NOMO-1 treated with dmso at 0.1 percent for 144 hours (cell line): ENCODE data around the gene SAMD7.

Source experiments
- DNase-seq: peaks from one replicate; lab custom pipeline; 2025; ENCODE audit not compliant: unreplicated experiment; lab: John Stamatoyannopoulos, UW

The SAMD7 gene

GRCh38 chr3:169907944-169908343, 3.4 kb upstream of the SAMD7 start:
- no peak for DNase-seq

- DNase-seq, result no peak
Measured at GRCh38 chr3:169913323-169913722, 2.0 kb downstream of the SAMD7 start.

GRCh38 chr3:169914321-169914720, 2.9 kb downstream of the SAMD7 start:
- no peak for DNase-seq

GRCh38 chr3:169923189-169923588, 11.8 kb downstream of the SAMD7 start:
- DNase-seq, result no peak

GRCh38 chr3:169923831-169924230, 12.5 kb downstream of the SAMD7 start:
- DNase-seq, result no peak

- DNase-seq, result peak; percentile 5
Measured at GRCh38 chr3:169929830-169930519, 18.6 kb downstream of the SAMD7 start.

GRCh38 chr3:169930843-169931242, 19.5 kb downstream of the SAMD7 start:
- DNase-seq, result no peak

GRCh38 chr3:169931747-169932520, 20.6 kb downstream of the SAMD7 start:
- no peak for DNase-seq

GRCh38 chr3:169939320-169939719, 27.9 kb downstream of the SAMD7 start:
- no peak for DNase-seq

- no peak for DNase-seq
Measured at GRCh38 chr3:169939751-169940150, 28.4 kb downstream of the SAMD7 start.

- peak; percentile 13 for DNase-seq
Measured at GRCh38 chr3:169940470-169941181, 29.3 kb downstream of the SAMD7 start.

GRCh38 chr3:169945313-169945712, 33.9 kb downstream of the SAMD7 start:
- DNase-seq, result peak; percentile 84

- DNase-seq, result no peak
Measured at GRCh38 chr3:169946336-169946735, 35.0 kb downstream of the SAMD7 start.

GRCh38 chr3:169948559-169949448, 37.4 kb downstream of the SAMD7 start:
- no peak for DNase-seq

GRCh38 chr3:169952045-169952444, 40.7 kb downstream of the SAMD7 start:
- DNase-seq, result no peak

GRCh38 chr3:169953462-169954141, 42.2 kb downstream of the SAMD7 start:
- DNase-seq, result no peak

GRCh38 chr3:169954142-169954756, 42.9 kb downstream of the SAMD7 start:
- DNase-seq, result peak; percentile 88

GRCh38 chr3:169955406-169955805, 44.0 kb downstream of the SAMD7 start:
- no peak for DNase-seq

- no peak for DNase-seq
Measured at GRCh38 chr3:169964176-169964575, 52.8 kb downstream of the SAMD7 start.
